Retina (tissue), 1 donor: ENCODE measurements around the gene LIMA1.
"Not testable (repeated sequence)": the region's sequence is repeated elsewhere in the genome, so short reads cannot be mapped to it uniquely, and the experiment has no call there.

ENCODE experiments used
- DNase-seq: peaks from one replicate; pipeline ENCODE4 v3.0.0-alpha.2; 2016

LIMA1 gene

GRCh38 chr12:50246873-50247612, 36.3 kb downstream of the LIMA1 start:
- DNase-seq, result no peak

- DNase-seq, result no peak
Observed at GRCh38 chr12:50246197-50246865, 37.0 kb downstream of the LIMA1 start.

- no peak for DNase-seq
Observed at GRCh38 chr12:50243507-50243906, 39.8 kb downstream of the LIMA1 start.

- DNase-seq, result no peak
Observed at GRCh38 chr12:50242751-50243191, 40.5 kb downstream of the LIMA1 start.

- no peak for DNase-seq
Observed at GRCh38 chr12:50241178-50241577, 42.1 kb downstream of the LIMA1 start.

GRCh38 chr12:50240792-50241114, 42.6 kb downstream of the LIMA1 start:
- no peak for DNase-seq

GRCh38 chr12:50240096-50240791, 43.1 kb downstream of the LIMA1 start:
- DNase-seq, result no peak

GRCh38 chr12:50239355-50239891, 43.9 kb downstream of the LIMA1 start:
- no peak for DNase-seq

- no peak for DNase-seq
Observed at GRCh38 chr12:50234347-50234746, 49.0 kb downstream of the LIMA1 start.

GRCh38 chr12:50232771-50233209, 50.5 kb downstream of the LIMA1 start:
- no peak for DNase-seq

- DNase-seq, result no peak
Observed at GRCh38 chr12:50232206-50232605, 51.1 kb downstream of the LIMA1 start.

GRCh38 chr12:50231346-50231745, 52.0 kb downstream of the LIMA1 start:
- no peak for DNase-seq

- no peak for DNase-seq
Observed at GRCh38 chr12:50230217-50230616, 53.1 kb downstream of the LIMA1 start.

- no peak for DNase-seq
Observed at GRCh38 chr12:50224026-50224692, 59.2 kb downstream of the LIMA1 start.

GRCh38 chr12:50222275-50222783, 61.0 kb downstream of the LIMA1 start:
- no peak for DNase-seq

GRCh38 chr12:50221228-50222008, 61.9 kb downstream of the LIMA1 start:
- DNase-seq, result peak; percentile 11

GRCh38 chr12:50220363-50220995, 62.8 kb downstream of the LIMA1 start:
- no peak for DNase-seq

- DNase-seq, result no peak
Observed at GRCh38 chr12:50219544-50219943, 63.8 kb downstream of the LIMA1 start.

- DNase-seq, result not testable (repeated sequence)
Observed at GRCh38 chr12:50219001-50219400, 64.3 kb downstream of the LIMA1 start.

GRCh38 chr12:50218386-50218785, 64.9 kb downstream of the LIMA1 start:
- DNase-seq, result no peak

GRCh38 chr12:50217202-50217601, 66.1 kb downstream of the LIMA1 start:
- DNase-seq, result no peak

- no peak for DNase-seq
Observed at GRCh38 chr12:50215033-50215432, 68.3 kb downstream of the LIMA1 start.
